ENCODE measurements around the gene PCSK6.

GRCh38 chr15:101407966-101408775 lies 81.3 kb downstream of the PCSK6 start:
- TF ChIP-seq CTCF (IDR thresholded peaks at IDR 0.05; ENCODE audit: insufficient read depth, low read depth, low read length) (no peak), EZH2 (IDR thresholded peaks at IDR 0.05; ENCODE audit: insufficient read depth, low read length) (no peak)
